Activated T-cell treated with anti-CD3 and anti-CD28 coated beads for 24 hours (primary cell): ENCODE measurements around the gene RCOR2.
"Not testable (repeated sequence)": the region's sequence is repeated elsewhere in the genome, so short reads cannot be mapped to it uniquely, and the experiment has no call there.

Experiments
- DNase-seq: peaks from one replicate; pipeline ENCODE4 v3.0.0-alpha.2; 2020; ENCODE audit warnings: low read depth

Gene RCOR2

DNA sequence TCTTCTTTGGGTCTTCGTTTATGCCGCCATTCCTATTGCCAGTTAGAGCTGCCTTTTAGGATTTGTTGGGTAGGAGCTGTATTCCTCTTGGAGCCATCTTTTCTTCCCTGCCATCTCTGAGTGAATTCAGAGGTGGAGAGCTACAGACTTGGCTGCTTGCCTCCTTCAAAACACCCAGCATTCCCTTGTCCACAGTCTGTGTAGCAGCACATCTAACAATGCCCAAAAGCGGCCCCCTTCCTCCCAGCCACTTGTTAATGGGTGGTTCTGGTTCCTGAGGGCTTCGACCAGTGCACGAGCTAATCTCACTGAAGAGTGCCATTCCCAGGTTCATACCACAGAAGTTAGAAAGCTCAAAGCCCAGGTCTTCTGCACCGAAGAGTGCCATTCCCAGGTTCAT, 40.3 kb downstream of the RCOR2 start:
- DNase-seq, result no peak

- no peak for DNase-seq
Observed at GRCh38 chr11:63875506-63876065, 41.4 kb downstream of the RCOR2 start.

DNA sequence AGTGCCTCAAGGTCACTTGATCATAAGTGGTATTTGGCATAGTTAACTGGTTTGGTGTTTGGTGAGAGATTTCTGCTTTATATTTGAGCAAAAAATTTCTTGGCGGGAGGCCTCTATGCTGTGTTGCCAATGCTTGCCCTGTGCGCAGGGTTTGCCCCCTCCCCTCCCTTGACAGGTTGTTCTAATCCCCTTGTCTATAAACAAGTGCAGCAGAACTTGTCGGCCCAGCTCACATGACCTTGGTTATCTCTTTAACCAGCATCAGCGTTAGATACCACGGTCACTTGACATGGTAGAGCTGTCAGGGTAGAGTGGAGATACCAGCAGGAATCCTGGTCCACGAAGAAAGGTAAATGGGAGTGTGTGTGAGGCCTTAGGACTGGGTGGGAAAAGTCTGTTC, 42.5 kb downstream of the RCOR2 start:
- no peak for DNase-seq

- DNase-seq, result no peak
Observed at GRCh38 chr11:63873311-63873710, 43.7 kb downstream of the RCOR2 start.

GRCh38 chr11:63872800-63873197, 44.2 kb downstream of the RCOR2 start:
- DNase-seq, result no peak

DNA sequence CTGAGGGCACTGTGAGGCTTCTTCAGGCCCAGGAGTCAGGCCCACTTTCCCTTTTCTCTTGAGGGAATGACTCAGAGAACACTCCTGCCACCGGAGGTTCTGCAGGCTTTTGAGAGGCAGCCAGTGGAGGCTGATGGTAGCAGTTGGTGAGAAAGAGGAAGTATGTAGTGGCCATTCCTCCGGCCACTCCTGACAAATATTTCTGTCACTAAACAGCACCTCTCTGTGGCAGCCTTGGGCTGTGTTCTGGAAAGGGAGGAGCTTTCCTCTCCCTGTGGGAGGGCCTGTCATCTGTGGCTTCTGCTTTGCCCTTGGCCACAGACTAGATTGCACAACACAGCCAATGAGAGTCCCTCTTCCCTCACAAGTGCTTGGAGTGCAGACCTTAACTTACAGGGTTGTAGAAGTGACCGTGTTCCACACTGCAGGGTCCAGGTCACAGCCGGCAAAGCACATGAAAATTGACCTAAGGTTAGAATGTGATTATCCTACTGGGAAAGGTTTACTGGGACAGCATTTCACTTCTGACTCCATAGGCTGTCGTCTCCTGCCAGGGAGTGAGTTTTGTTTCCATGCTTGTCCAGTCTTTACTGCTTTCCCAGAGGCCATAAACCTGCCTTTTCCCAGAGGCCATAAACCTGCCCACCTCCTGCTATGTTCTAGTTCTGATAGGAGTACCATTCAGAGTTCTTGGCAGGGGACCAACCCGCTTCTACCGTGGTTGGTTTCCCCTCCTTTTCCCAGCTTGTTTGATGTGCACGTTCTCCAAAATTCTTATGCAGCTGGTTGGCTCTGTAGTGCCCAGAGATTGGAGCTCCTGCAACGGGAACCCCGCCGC, 44.8 kb downstream of the RCOR2 start:
- DNase-seq, result peak; percentile 21

DNA sequence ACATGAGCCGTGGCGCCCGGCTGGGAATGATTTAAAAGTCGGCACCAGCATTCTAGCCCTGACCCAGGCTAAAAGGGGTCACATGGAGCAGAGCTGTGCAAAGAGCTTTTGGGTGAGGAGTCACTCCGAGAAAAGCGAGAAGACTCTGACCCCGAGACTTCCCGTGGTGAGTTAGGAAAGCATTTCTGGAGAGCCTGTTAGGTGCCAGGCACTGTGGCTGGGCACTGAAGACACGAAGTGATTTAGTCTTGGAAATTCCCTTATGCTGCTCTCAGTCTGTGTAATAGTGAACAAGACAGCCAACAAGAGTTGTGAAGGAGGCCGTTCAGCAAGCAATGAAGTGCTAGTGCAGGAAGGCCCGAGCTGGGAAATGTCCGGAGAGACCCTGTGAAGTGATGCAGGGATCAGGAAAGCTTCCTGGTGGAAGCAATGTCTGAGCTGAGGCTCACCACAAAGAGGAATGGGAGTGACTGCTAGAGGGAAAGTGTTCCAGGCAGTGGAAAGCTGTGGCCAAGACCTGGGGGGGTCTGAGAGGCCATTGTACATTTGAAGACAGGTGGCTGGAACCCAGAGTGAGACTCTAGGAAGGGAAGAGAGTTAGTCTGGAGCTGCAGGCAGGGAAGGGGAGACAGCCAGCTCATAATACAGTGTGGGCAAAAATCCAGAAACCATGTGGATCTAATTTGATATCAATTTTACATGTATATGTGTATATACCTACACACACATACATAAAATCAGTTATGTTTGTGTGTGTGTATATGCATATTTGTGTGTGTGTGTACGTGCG, 46.4 kb downstream of the RCOR2 start:
- DNase-seq, result no peak

GRCh38 chr11:63869683-63870082, 47.3 kb downstream of the RCOR2 start:
- DNase-seq, result no peak

DNA sequence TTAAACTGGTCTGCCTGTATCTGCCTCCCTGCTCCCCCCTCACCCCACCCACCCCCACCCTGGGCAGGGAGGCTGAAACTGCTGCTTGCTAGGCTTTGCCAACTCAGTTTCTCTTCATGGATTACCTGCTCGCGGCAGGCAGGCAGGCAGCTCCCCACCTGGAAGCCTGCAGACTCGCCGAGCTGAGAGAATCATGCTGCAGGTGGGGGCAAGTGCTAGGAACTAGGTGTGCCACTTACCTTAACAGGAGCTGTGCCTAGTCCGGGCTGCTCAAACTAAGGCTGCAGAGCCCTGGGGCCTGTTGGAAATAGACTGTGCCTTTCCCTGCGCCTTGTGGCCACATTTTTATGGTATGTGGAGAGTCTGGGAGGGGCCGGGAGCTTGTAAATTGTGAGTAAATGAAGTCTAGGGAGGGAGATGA, 47.8 kb downstream of the RCOR2 start:
- DNase-seq, result no peak

GRCh38 chr11:63868399-63869064, 48.4 kb downstream of the RCOR2 start:
- DNase-seq, result no peak

GRCh38 chr11:63867511-63867910, 49.5 kb downstream of the RCOR2 start:
- DNase-seq, result no peak

DNA sequence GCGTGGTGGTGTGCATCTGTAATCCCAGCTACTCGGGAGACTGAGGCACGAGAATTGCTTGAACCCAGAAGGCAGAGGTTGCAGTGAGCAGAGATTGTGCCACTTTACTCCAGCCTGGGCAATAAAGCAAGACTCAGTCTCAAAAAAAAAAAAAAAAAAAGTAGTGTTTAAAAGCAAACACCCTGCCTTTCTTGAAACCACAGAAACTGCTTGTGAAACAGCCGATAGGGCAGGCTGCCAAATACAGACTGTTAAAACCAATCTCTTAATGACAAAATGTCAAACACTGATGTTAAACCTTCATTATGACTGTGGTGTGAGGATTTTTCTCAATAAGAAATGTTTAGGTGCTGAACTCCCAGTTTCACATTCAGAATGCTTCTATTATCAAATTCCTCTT, 50.8 kb downstream of the RCOR2 start:
- peak; percentile 77 for DNase-seq

- not testable (repeated sequence) for DNase-seq
Observed at GRCh38 chr11:63863620-63864019, 53.3 kb downstream of the RCOR2 start.

GRCh38 chr11:63862923-63863322, 54.0 kb downstream of the RCOR2 start:
- no peak for DNase-seq
